ENCODE results near the gene PTPRG. TPM values are rescaled to one million over a fixed set of nuclear protein-coding genes. Genes with fewer than 3 reads are reported as not detected.

PTPRG gene
- total and polyA plus RNA-seq, 2 experiments from 2014 or later = 15.2 to 45.7 TPM

GRCh38 chr3:62025913-62026312 is 464.5 kb downstream of the PTPRG start:
- Histone ChIP-seq H3K27ac (no peak overlapping the region), H3K4me3 (no peak overlapping the region), H3K9me3 (ENCODE audit: low read depth) (no peaks in the 10 kb centered on the region), H3K4me1 (ENCODE audit: low read depth) (no peaks in the 10 kb centered on the region), H3K27me3 (no peaks in the 10 kb centered on the region), H3K36me3 (no peaks in the 10 kb centered on the region)
- TF ChIP-seq CTCF (IDR thresholded peaks at IDR 0.05; ENCODE audit: low read depth, low read length) = no peak
- DNase-seq (ENCODE audit: low read depth in 1 of 2, low spot score in 1 of 2) = no peak

- Histone ChIP-seq H3K4me1 (ENCODE audit: low read depth) (no peaks in the 10 kb centered on the region), H3K36me3 (no peaks in the 10 kb centered on the region), H3K27me3 (no peaks in the 10 kb centered on the region), H3K9me3 (ENCODE audit: low read depth) (no peaks in the 10 kb centered on the region), H3K4me3 (no peak overlapping the region), H3K27ac (no peak overlapping the region)
- DNase-seq (ENCODE audit: low read depth in 1 of 2, low spot score in 1 of 2) = no peak
- no peak for TF ChIP-seq CTCF (IDR thresholded peaks at IDR 0.05; ENCODE audit: low read depth, low read length)
Measured at GRCh38 chr3:62027241-62027640, 465.9 kb downstream of the PTPRG start.

GRCh38 chr3:62027796-62028195 is 466.4 kb downstream of the PTPRG start:
- no peaks in the 10 kb centered on the region for H3K9me3 ChIP-seq (ENCODE audit: low read depth)
- no peak for DNase-seq (ENCODE audit: low read depth in 1 of 2, low spot score in 1 of 2)
- H3K4me1 ChIP-seq (ENCODE audit: low read depth) = no peaks in the 10 kb centered on the region
- no peak for TF ChIP-seq CTCF (IDR thresholded peaks at IDR 0.05; ENCODE audit: low read depth, low read length)
- no peak overlapping the region for H3K27ac ChIP-seq
- H3K27me3 ChIP-seq = no peaks in the 10 kb centered on the region
- H3K36me3 ChIP-seq = no peaks in the 10 kb centered on the region
- H3K4me3 ChIP-seq = no peak overlapping the region

GRCh38 chr3:62028236-62028635 is 466.9 kb downstream of the PTPRG start:
- H3K27me3 ChIP-seq = no peaks in the 10 kb centered on the region
- no peak for DNase-seq (ENCODE audit: low read depth in 1 of 2, low spot score in 1 of 2)
- H3K4me1 ChIP-seq (ENCODE audit: low read depth) = no peaks in the 10 kb centered on the region
- H3K36me3 ChIP-seq = no peaks in the 10 kb centered on the region
- no peak overlapping the region for H3K27ac ChIP-seq
- no peak for TF ChIP-seq CTCF (IDR thresholded peaks at IDR 0.05; ENCODE audit: low read depth, low read length)
- H3K9me3 ChIP-seq (ENCODE audit: low read depth) = no peaks in the 10 kb centered on the region
- H3K4me3 ChIP-seq = no peak overlapping the region

GRCh38 chr3:62032738-62033137 is 471.4 kb downstream of the PTPRG start:
- no peak for DNase-seq (ENCODE audit: low read depth in 1 of 2, low spot score in 1 of 2)

More at GRCh38 chr3:62032738-62033137, 471.4 kb downstream of the PTPRG start:
- H3K36me3 ChIP-seq = no peaks in the 10 kb centered on the region
- no peak overlapping the region for H3K4me3 ChIP-seq
- H3K9me3 ChIP-seq (ENCODE audit: low read depth) = no peaks in the 10 kb centered on the region
- TF ChIP-seq CTCF (IDR thresholded peaks at IDR 0.05; ENCODE audit: low read depth, low read length) = no peak
- H3K27me3 ChIP-seq = no peaks in the 10 kb centered on the region
- no peaks in the 10 kb centered on the region for H3K4me1 ChIP-seq (ENCODE audit: low read depth)
- H3K27ac ChIP-seq = no peak overlapping the region
